Stimulated activated naive CD8-positive, alpha-beta T cell treated with anti-CD3 and anti-CD28 coated beads, Interleukin-15, Interleukin-2, amounts not matched to agents 100 ng/mL and 50 ng/mL, for 24 hours (primary cell): ENCODE results near the gene SLC5A10.

Experiments
- H3K27ac Mint-ChIP-seq: one replicate; pipeline ENCODE4 v1.8.0; 2021; ENCODE audit warnings: mild to moderate bottlenecking, mixed read lengths
- H3K27me3 Mint-ChIP-seq: one replicate; pipeline ENCODE4 v1.8.0; 2021; ENCODE audit warnings: mixed read lengths
- H3K36me3 Mint-ChIP-seq: one replicate; pipeline ENCODE4 v1.8.0; 2021; ENCODE audit warnings: low read depth, mixed read lengths
- H3K4me1 Mint-ChIP-seq: one replicate; pipeline ENCODE4 v1.8.0; 2021; ENCODE audit warnings: low read depth, mixed read lengths
- H3K4me3 Mint-ChIP-seq: one replicate; pipeline ENCODE4 v1.8.0; 2021; ENCODE audit warnings: mild to moderate bottlenecking, mixed read lengths
- H3K9me3 Mint-ChIP-seq: one replicate; pipeline ENCODE4 v1.8.0; 2021; ENCODE audit warnings: mixed read lengths

Gene SLC5A10

DNA sequence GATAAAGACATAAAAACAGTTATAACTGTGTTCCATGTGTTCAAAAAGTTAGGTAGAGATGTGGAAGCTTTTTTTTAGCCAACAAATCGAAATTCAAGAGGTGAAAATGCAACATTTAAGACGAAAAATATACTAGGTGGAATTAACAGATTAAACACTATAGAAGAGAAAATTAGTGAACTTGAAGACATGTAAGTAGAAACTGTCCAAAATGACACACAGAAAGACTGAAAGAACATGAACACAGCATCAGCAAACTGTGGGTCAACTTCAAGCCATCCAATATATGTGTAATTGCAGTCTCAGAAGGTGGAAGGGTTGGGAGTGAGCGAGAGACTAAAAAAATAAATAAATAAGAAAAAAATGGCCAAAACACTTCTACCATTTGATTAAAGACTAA, 43.3 kb downstream of the SLC5A10 start:
- Mint-ChIP-seq H3K4me1 (peaks cover 22% of the 10 kb centered on the region), H3K36me3 (peaks cover 39% of the 10 kb centered on the region), H3K27ac (no peak overlapping the region), H3K27me3 (no peaks in the 10 kb centered on the region), H3K9me3 (peaks cover 10% of the 10 kb centered on the region), H3K4me3 (no peak overlapping the region)

DNA sequence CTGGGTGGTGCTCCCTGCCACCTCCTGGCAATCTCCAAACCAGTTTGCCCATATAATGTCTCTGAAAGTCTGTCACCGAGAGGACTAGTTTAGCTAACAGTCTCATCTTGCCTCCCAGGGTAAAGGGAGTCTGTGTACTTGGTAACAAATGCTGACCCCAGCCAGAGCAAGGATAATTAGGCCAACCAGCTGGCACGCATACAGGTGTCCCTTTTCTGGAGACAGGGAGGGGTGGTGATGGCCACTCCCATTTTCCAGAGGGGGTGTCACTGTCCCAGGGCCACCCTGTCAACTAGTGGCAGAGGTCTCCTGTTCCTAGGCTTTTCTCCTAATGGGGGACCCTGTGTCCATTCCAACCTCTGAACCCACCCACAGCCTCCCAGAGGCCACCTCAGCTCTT, 44.5 kb downstream of the SLC5A10 start:
- Mint-ChIP-seq H3K36me3 (peaks cover 39% of the 10 kb centered on the region), H3K27me3 (no peaks in the 10 kb centered on the region), H3K27ac (no peak overlapping the region)

DNA sequence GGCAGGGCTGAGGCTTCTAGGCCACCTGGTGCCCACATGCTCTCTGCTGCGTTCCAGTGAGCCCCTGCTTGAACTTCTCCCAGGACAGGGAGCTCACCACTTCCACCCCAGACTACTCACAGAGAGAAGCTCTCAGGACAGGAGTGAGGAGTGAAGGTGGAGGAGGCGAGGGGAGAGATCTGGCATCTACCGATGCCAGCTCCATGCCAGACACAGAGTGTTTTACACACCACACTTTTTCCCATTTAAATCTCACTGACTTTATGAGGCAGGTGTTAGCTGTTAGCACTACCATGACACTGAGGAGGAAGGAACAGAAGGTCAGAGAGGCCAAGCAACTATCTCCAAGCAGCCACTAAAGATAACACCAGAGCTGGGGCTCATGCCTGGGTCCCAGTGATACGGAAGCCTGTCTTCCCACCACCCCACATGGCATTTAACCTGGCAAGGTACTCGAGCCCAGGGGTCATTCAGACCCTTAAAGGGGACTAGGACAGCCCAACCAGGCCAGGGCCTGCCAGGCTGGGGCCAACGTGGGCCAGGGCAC, 45.8 kb downstream of the SLC5A10 start:
- H3K27ac Mint-ChIP-seq = no peak overlapping the region
- peaks cover 10% of the 10 kb centered on the region for H3K9me3 Mint-ChIP-seq
- H3K36me3 Mint-ChIP-seq = peaks cover 47% of the 10 kb centered on the region
- H3K4me3 Mint-ChIP-seq = no peak overlapping the region
- peaks cover 32% of the 10 kb centered on the region for H3K4me1 Mint-ChIP-seq
- no peaks in the 10 kb centered on the region for H3K27me3 Mint-ChIP-seq

More for the DNA sequence above, 44.5 kb downstream of the SLC5A10 start:
- H3K9me3 Mint-ChIP-seq = peaks cover 10% of the 10 kb centered on the region
- peaks cover 28% of the 10 kb centered on the region for H3K4me1 Mint-ChIP-seq
- no peak overlapping the region for H3K4me3 Mint-ChIP-seq

DNA sequence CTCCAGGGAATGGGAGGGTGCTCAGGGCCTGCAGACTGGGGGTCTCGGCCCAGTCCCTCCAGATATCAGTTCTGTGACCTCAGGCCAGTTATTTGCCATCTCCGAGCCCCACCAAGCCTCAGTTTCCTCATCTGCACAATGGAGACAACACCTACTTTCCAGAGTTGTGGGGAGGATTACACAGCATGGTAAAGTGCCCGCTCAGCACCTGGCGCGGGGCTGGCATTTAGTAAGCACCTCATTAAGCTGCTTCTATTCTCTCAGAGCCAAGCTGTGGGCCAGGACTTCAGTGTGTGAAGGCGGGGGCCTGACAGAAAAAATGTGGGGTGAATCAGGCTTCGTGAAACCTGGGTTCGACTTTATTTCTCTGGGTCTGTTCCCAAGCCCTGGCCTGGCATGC, 47.4 kb downstream of the SLC5A10 start:
- peaks cover 10% of the 10 kb centered on the region for H3K9me3 Mint-ChIP-seq
- no peaks in the 10 kb centered on the region for H3K27me3 Mint-ChIP-seq
- H3K4me1 Mint-ChIP-seq = peaks cover 25% of the 10 kb centered on the region
- H3K36me3 Mint-ChIP-seq = peaks cover 40% of the 10 kb centered on the region
- no peak overlapping the region for H3K4me3 Mint-ChIP-seq
- no peak overlapping the region for H3K27ac Mint-ChIP-seq

DNA sequence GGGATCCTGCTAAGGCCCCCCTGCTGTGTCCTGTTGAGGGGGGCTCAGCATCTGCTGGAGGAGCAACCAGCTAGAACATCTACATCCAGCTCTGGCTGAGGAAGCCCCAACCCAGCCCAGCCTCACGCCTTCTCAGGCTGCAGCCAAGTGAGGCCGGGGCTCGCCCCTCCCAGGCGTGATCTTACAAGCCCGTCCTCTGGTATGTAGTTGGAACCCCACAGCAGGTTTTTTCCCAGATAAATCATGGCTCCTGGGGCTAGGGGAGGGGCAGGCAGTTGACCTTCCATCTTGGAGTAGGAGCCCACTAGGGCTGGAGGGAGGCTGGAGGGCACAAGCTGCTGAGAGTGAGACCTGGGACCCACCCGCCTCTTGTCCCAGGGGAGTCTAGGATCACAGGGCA, 47.9 kb downstream of the SLC5A10 start:
- H3K4me1 Mint-ChIP-seq = peaks cover 27% of the 10 kb centered on the region
- no peak overlapping the region for H3K4me3 Mint-ChIP-seq
- H3K27me3 Mint-ChIP-seq = no peaks in the 10 kb centered on the region
- H3K36me3 Mint-ChIP-seq = peaks cover 38% of the 10 kb centered on the region
- peaks cover 10% of the 10 kb centered on the region for H3K9me3 Mint-ChIP-seq
- H3K27ac Mint-ChIP-seq = no peak overlapping the region

DNA sequence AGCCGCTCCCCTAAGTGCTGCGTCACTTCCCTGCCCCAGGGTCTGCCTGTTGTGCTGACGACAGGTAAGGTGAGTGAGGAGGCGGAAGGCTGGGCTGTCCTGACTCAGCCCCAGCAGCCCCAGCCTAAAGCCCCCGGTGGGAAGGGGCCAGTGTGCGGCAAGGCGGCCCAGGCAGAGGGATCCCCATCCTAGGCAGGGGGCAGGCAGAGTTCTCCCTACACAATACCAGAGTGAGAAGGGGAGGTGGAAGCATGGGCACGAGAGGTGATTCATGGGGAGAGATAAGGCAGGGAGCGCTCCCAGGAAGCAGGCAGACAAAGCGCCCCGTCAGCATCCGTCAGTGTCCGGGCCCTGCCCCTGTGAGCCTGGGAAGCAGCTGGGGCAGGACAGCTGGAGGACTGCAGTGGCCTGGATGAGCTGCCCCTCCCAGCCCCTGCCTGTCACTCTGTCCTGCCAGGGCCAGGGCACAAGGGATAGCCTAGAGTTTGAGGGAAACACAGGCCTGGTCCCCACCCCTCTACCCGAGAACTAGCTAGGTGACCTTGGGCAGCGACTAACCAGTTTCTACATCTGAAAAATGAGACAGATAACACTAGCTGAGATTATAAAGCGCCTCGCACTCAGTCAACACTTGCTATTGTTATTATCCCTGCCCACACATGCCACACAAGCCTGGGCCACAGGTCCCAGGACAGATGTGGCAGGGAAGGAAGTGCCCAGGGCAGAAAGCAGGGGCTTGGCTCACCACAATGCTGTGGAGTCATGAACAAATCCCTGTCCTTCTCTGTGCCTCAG, 48.8 kb downstream of the SLC5A10 start:
- Mint-ChIP-seq H3K27ac (no peak overlapping the region), H3K4me1 (peaks cover 31% of the 10 kb centered on the region), H3K36me3 (peaks cover 30% of the 10 kb centered on the region), H3K9me3 (peaks cover 3% of the 10 kb centered on the region), H3K4me3 (no peak overlapping the region), H3K27me3 (no peaks in the 10 kb centered on the region)

DNA sequence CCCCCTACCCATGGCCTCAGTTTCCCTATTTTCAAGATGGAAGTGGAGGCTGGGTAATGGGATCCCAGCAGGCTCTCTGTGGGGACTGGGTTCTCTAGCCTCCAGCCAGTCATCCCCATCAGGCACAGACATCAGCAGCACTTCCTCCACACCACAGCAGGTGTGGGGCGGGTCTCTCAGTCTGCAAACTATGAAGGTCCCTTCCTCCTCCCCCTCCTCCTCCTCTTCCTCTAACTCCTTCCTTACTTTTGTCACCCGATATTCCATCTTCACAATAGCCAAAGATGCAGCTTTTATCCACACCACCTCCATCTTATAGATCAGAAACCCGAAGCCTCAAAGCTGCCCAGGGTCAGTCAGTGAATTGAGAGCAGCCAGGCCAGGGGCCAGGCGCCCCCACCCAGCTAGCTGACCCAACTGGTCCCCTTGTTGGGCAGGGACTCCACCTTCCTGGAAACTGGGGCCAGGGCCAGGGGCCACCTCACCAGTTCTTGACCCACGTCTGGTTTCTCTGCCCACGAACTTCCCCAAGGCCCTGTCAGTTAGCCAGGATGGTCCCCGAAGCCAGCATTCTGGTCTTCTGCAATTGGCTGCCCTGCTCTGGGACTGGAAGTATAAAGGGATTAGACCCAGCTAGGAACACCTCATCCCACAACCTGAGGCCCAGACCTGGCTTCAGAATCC, 50.1 kb downstream of the SLC5A10 start:
- Mint-ChIP-seq H3K9me3 (no peaks in the 10 kb centered on the region), H3K27me3 (no peaks in the 10 kb centered on the region), H3K27ac (no peak overlapping the region), H3K4me3 (peak overlapping the region; percentile 84), H3K4me1 (peaks cover 33% of the 10 kb centered on the region), H3K36me3 (peaks cover 17% of the 10 kb centered on the region)

DNA sequence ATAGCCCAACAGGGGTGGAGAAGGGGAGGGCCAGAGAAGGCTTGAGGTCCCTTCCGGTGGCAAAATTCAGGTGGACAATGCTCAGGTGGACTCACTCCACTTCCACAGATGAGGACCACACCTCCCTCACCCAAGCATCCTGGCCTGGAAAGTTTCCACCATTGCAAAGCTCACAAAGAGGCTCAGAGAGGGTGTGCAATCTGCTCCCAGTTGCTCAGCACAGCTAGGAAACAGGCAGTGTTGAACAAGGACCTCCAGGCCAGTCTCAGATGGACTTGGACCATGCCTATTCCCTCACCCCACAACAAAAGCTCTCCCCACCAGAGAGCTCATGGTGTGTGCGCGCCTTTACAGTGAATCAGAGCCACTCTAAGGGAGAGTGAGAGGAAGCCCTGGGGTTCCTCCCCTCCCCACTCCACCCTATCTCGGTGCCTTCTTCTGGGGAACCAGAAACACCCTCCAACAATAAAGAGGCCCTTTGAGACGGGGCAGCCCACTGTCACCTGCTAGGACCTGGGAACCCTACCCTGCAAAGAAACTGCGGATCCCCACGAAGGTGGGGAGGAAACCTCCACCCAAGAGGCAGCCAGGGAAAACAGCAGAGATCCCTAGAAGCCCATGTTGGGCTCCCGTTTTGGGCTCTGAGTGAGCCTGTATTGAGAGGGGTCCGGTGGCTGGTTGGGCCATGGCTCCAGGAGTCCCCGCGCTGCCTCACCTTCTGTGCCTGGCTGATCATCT, 51.0 kb downstream of the SLC5A10 start:
- no peaks in the 10 kb centered on the region for H3K9me3 Mint-ChIP-seq
- H3K4me3 Mint-ChIP-seq = peak overlapping the region; percentile 84
- peaks cover 33% of the 10 kb centered on the region for H3K4me1 Mint-ChIP-seq
- peaks cover 13% of the 10 kb centered on the region for H3K36me3 Mint-ChIP-seq
- no peaks in the 10 kb centered on the region for H3K27me3 Mint-ChIP-seq
- no peak overlapping the region for H3K27ac Mint-ChIP-seq

DNA sequence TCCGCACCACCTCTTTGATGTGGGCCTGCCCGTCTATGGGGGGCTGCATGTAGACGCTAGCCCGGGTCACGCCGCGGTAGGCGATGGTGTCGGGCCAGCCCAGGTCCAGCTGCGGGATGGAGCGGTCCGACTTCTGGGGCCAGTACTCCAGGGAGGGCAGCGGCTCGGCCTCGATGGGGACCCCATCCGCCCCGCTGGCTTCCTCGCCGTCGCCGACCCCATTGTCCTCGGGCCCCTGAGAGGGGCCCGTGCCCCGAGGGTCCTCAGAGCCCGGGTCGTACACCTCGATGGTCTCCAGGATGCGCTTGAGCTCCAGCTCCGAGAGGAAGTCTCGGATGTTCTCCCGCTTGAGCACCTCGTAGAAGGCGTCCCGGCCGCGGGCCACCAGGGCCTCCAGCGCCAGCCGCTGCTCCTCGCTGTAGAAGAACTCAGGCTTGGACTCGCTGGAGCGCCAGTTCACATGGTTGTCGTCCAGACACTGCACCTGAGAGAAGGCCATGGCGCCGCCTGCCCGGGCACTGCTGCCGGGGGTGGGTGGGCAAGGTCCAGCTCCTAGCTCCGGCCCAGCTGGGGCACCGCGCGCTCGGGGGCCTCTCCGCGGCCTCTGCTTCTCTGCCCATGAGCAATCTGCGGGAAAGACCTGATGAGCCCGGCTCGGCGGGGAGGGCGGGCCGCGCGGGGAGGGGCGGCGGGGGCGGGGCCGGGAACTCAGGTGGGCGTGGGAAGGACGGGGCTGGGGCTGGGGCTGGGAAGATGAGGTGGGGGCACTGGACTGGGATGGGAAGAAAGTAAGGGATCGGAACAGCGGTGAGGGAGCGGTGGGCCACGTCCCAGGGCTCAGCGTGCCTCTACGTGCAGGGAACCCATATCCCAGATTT, 51.8 kb downstream of the SLC5A10 start:
- peaks cover 33% of the 10 kb centered on the region for H3K4me1 Mint-ChIP-seq
- H3K9me3 Mint-ChIP-seq = no peaks in the 10 kb centered on the region
- H3K27me3 Mint-ChIP-seq = no peaks in the 10 kb centered on the region
- H3K4me3 Mint-ChIP-seq = peak overlapping the region; percentile 84
- peaks cover 13% of the 10 kb centered on the region for H3K36me3 Mint-ChIP-seq
- peak overlapping the region; percentile 85 for H3K27ac Mint-ChIP-seq

DNA sequence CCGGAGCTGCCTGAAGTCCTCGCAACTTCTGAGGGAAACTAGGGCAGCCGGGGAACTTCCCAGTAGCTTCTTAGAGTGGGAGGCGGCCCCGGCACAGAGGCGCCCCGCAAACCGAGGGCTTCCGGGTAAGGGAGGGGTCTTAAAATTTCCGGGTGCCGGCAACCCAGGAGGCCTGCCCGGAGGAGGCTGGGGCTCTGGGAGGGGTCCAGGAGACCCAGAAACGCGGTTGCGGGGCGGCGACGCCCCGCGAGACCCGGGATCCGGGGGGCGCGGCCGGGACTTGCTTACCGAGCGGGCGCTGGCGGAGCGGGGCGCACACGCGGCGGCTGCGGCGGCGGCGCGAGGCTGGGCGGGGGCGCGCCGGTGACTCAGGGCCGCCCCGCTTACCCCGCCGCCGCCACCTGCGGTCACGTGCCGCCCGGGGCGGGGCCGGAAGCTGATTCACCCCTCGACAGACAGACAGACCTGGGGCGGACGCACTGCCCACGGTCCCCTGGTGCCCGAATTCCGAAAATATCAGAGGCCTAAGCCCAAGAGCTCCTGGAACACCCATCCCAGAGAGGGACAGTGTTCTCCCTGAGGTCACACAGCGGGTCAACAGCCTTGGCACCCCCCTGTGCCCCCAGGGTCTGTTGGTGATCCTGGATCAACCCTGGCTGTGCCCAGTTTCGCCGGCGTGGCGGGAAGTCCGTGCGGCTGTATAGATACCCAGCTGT, 52.6 kb downstream of the SLC5A10 start, which contains the start of gene FAM83G:
Gene FAM83G, minus strand, starts transcription at position 344 of the 716 bp plus-strand sequence. CDS start 723 bp downstream, outside the sequence.
- Mint-ChIP-seq H3K27me3 (no peaks in the 10 kb centered on the region), H3K27ac (peak within 1 kb of the TSS; percentile 85), H3K4me1 (peaks cover 33% of the 10 kb centered on the region), H3K4me3 (peak within 1 kb of the TSS; percentile 84), H3K9me3 (no peaks in the 10 kb centered on the region), H3K36me3 (peaks cover 13% of the 10 kb centered on the region)

DNA sequence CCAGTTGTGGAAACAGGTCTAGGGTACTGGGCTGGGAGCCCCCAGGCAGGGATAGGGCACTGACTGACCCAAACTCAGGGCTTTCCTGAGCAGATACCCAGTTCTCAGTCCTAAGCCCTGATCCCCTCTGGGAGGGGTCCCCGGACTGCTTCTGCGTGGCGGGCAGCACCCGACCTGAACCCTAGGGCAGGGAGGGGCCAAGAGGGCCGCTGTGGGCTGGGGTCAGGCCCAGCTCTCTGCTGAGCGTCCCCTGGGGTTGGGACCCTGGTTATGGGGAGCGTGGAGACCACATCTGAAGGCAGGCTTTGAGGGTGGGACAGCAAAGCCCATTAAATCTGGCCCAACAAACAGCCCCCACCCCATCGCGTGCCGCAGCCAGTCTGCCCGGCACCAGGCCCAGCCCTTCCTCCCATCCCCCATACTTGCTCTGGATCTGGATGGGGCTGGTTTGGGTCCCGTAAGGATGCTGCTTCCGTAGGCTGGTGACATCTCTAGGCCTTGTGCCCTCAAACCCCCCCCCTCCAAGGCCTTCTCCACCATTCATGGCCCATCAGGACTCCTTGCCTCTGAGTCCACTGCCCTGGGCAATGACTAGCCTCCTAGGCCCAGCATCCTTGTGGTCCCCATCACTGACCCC, 53.3 kb downstream of the SLC5A10 start:
- Mint-ChIP-seq H3K27me3 (no peaks in the 10 kb centered on the region), H3K4me3 (peak overlapping the region; percentile 69), H3K9me3 (no peaks in the 10 kb centered on the region), H3K27ac (peak overlapping the region; percentile 67), H3K4me1 (peaks cover 33% of the 10 kb centered on the region), H3K36me3 (peaks cover 13% of the 10 kb centered on the region)

DNA sequence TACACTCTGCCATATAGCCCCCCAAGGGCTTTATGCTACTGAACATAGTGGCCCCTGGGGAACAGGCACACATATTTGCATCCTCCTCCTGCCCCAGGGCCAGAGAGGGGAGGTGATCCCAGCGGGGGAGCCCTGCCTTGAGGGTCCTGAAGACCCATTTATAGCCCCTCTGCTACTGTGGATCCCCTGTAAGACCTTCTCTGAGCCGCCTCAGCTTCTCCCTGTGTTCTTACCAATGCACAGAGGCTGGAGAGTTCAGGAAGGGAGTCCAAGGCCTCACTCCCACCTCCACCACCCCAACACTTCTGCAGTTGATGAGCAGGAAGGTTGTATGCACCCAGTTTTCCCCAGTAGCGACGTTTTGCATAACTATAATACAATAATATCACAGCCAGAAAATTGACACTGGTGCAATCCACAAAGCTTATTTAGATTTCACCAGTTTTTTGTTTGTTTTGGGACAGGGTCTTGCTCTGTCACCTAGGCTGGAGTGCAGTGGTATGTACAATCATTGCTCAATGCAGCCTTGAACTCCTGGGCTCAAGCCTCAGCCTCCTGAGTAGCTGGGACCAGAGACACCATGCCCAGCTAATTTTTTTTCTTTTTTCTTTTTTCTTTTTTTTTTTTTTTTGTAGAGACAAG, 53.9 kb downstream of the SLC5A10 start:
- no peaks in the 10 kb centered on the region for H3K9me3 Mint-ChIP-seq
- no peak overlapping the region for H3K4me3 Mint-ChIP-seq
- no peaks in the 10 kb centered on the region for H3K27me3 Mint-ChIP-seq
- peaks cover 33% of the 10 kb centered on the region for H3K4me1 Mint-ChIP-seq
- H3K27ac Mint-ChIP-seq = peak overlapping the region; percentile 61
- H3K36me3 Mint-ChIP-seq = peaks cover 13% of the 10 kb centered on the region

DNA sequence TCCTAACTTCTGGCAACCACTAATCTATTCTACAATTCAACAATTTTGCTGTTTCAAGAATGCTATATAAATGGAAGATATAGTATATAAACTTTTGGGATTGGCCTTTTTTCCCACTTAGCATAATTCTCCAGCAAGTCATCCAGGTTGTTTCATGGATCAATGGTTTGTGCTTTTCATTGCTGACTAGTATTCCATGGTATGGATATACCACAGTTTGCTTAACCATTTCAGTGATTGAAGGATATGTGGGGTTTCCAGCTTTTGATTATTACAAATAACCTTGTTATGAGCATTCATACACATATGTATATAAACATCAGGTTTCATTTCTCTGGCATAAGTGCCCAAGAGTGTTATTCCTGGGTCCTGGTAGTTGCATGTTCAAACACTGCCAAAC, 54.7 kb downstream of the SLC5A10 start:
- no peaks in the 10 kb centered on the region for H3K9me3 Mint-ChIP-seq
- H3K27ac Mint-ChIP-seq = no peak overlapping the region
- H3K36me3 Mint-ChIP-seq = peaks cover 13% of the 10 kb centered on the region
- no peaks in the 10 kb centered on the region for H3K27me3 Mint-ChIP-seq
- H3K4me3 Mint-ChIP-seq = no peak overlapping the region
- H3K4me1 Mint-ChIP-seq = peaks cover 27% of the 10 kb centered on the region
